ENCODE measurements around the gene KNCN. TPM values are rescaled to one million over a fixed set of nuclear protein-coding genes. Genes with fewer than 3 reads are reported as not detected.

The KNCN gene
- total and polyA plus RNA-seq, 10 of the 15 experiments (the other 5 are each of a cell fraction or from before 2014, with no cell fraction given), result not detected

GRCh38 chr1:46589529-46589928 lies 38.1 kb upstream of the KNCN start (continued):
- TF ChIP-seq E2F8 (IDR thresholded peaks at IDR 0.05; ENCODE audit: low read depth, partially characterized antibody) (no peak), NFYB (IDR thresholded peaks at IDR 0.05; ENCODE audit: insufficient read depth, low read depth, low read length) (no peak), EP300 (IDR thresholded peaks at IDR 0.05; ENCODE audit: borderline replicate concordance in 1 of 2, control insufficient read depth in 1 of 2, low read depth in 2 of 2, low read length in 2 of 2) (no peak), CHD2 (IDR thresholded peaks at IDR 0.05; ENCODE audit: borderline replicate concordance, low read depth, low read length) (no peak), LARP7 (IDR thresholded peaks at IDR 0.05) (no peak), BCLAF1 (IDR thresholded peaks at IDR 0.05) (no peak), USF1 (IDR thresholded peaks at IDR 0.05; ENCODE audit: borderline replicate concordance, extremely low read length, insufficient read depth, low read depth, low read length) (no peak), ZSCAN29 (IDR thresholded peaks at IDR 0.05) (no peak), BACH1 (IDR thresholded peaks at IDR 0.05; ENCODE audit: borderline replicate concordance) (no peak)
